AG09319 (cell line): ENCODE data around the gene DCXR.

Source experiments
- DNase-seq: peaks from one replicate; pipeline ENCODE4 v3.0.0-alpha.2; 2010; ENCODE audit warnings: low read depth; ENCODE audit errors: extremely low read depth
- TF ChIP-seq, protein P1 (sequence below): IDR thresholded peaks from 2 replicates; pipeline ENCODE4 v1.5.1; 2011; ENCODE audit warnings: low read depth, mild to moderate bottlenecking, inconsistent platforms, low read length, moderate library complexity

Gene DCXR

DNA sequence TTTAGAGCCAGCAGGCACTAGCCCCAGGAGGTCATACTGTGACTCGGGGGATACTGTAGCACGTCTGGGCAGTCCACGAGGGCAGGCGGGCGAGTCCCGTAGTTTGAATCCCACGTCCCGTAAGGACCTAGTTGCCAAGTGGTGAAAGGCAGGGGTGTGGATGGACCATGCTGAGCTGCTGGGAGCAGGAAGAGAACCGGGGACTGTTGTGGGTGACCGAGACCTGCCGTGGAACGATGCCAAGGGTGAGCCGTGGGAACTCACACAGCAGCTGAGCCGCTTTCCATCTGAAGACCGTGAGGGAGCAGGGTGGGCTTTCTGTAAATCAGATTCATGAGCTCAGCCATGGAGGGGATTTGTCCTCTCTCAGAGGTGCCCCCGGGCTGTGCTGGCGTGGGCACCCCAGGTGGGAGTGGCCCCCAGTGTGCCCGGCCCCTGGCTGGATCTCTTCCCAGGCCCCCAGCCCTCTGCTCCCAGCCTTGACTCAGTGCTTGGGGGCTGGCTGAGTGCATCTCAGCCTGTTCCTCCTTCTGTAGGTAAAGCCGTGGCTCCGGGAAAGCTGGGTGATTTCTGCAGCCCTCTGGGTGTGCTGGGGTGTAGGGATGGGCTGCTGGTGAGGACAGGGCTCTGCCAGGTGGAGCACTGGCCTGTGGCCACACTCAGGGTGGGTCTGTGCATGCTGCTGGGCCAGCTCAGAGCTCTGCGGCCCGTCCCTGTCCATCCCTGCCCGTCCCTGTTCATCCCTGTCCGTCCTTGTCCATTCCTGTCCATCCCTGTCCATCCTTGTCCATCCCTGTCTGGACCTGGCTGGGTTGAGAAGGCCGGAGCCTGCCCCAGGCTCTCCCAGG lies 46.4 kb downstream of the DCXR start:
- TF ChIP-seq, protein P1, sequence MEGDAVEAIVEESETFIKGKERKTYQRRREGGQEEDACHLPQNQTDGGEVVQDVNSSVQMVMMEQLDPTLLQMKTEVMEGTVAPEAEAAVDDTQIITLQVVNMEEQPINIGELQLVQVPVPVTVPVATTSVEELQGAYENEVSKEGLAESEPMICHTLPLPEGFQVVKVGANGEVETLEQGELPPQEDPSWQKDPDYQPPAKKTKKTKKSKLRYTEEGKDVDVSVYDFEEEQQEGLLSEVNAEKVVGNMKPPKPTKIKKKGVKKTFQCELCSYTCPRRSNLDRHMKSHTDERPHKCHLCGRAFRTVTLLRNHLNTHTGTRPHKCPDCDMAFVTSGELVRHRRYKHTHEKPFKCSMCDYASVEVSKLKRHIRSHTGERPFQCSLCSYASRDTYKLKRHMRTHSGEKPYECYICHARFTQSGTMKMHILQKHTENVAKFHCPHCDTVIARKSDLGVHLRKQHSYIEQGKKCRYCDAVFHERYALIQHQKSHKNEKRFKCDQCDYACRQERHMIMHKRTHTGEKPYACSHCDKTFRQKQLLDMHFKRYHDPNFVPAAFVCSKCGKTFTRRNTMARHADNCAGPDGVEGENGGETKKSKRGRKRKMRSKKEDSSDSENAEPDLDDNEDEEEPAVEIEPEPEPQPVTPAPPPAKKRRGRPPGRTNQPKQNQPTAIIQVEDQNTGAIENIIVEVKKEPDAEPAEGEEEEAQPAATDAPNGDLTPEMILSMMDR: no peak
- no peak for DNase-seq

DNA sequence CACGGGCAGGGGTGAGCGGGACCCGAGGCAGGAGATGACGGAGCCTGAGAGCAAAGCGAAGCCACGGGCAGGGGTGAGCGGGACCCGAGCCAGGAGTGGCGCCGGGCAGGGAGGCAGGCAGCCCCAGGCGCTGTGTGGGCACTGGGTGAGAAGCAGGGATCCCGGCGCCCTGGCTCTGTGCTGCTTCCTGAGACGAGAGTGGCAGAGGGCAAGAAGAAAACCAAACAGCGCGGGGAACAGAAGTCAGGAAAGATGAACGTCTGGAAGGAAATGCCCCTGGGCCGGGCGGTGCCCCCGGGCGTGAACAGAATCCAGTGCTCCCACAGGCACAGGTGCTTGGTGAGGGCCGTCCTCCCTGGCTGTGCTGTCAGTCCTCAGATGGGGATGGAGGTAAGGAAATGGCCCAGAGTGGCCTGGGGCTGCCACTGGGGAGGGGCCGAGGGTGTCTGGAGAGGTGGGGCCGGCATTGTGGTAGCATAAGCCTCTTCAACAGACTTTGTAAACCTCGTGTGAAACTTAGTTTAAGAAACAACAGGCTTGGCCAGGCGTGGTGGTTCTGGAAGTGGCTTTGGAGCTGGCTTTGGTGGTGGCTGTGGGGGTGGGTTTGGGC lies 50.2 kb downstream of the DCXR start:
- TF ChIP-seq, protein P1: no peak

DNA sequence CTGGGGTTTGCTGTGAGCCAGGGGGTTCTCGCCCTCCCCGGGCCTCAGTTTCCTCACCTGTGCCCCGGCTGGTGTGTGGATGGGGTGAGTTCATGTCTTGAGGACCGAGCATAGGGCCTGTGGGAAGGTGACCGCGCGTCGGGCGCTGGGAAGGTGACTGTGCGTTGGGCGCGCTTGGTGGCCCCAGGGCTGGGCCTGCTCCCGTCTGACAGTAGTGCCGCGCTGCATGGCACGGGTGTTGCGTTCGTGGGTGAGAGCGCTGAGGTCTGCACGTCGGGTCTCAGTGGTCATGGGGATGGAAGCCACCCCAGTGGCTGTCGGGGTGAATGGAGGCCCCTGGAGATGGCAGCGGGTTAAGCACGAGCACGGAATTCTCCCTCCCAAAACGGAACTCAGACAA lies 50.9 kb downstream of the DCXR start:
- TF ChIP-seq, protein P1: no peak
- DNase-seq: no peak

More for the DNA sequence above, 50.2 kb downstream of the DCXR start:
- DNase-seq: no peak
